ENCODE data around the gene INPP5F.
"Not testable (repeated sequence)": the region's sequence is repeated elsewhere in the genome, so short reads cannot be mapped to it uniquely, and the experiment has no call there.

Gene INPP5F

GRCh38 chr10:119781498-119781897 lies 55.6 kb downstream of the INPP5F start:
- no peak for DNase-seq

DNA sequence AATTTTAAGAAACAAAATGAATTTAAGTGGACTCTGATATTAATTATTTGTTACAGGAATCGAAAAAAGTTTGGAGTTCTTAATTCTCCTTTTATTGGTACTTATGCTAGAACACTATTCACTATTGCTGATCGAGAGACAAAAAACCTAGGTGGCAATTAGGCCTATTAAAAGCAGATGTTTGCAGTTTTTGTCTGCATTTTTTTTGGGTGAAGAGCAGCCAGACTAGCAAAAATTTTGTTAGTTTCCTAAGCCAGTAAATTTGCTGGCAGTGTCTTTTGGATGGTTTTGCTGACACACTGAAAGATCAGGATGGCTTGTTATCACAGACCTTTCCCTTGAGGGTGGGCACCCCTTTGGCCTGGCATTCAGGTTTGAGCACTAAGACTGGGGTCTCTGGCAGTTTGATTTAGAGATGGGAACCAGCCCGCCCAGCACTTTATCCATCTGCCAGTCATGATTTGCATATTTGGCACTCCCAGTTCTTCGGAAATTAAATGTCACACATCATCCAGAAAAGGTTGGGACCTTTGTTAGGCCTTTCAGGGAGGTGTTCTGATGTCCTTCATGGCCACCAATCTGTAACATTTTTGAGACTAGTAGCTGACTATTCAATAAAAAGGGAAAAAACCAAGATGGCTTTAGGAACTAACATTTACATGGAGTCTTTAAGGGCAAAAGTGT lies 57.3 kb downstream of the INPP5F start:
- no peak for DNase-seq

DNA sequence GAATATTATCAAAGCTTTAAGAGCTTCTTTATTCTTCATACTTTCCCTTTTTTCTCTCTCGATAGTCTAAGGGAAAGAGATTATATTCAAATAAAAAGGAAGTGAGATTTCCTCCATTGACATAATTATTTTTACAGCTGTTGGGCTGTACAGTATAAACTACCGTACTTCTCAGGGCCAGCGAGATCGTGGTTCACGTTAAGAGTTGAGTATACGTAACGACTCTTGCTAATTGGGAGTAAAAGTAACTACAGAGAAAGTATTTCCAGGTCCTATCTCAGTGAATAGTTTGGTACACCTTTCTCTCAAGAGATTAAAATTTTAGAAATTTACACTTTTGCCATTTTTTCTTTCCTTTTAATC lies 57.8 kb downstream of the INPP5F start:
- DNase-seq: no peak

DNA sequence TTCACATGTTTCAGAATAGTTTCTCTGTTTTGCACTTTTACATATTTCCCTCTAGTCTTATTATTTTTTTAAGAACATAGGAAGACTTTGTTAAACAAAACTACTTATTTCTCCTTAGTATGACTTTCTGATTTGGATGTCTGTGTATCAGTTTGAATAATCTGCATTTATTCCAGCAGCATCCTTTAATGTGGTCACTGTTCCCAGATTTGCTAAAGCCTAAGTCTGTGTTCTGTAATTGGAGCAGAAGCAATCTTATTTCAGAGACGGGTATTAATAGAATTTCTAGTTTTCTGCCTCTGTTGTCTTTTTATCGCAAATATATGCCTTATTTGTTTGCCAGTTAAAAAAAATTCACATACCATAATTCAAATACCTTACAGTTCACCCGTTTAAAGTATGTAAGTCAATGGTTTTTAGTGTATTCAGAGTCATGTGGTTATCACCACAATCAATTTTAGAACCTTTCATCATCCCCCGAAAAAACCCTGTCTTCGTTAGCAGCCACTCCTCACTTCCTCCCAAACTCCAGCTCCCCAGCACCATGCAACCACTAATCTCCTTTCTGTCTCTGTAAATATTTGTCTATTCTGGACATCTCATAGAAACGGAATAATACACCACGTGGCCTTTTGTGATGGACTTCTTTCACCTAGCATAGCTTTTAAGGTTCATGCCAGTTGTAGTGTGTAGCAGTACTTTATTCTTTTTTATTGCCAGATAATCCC lies 58.7 kb downstream of the INPP5F start:
- DNase-seq: peak; percentile 14

DNA sequence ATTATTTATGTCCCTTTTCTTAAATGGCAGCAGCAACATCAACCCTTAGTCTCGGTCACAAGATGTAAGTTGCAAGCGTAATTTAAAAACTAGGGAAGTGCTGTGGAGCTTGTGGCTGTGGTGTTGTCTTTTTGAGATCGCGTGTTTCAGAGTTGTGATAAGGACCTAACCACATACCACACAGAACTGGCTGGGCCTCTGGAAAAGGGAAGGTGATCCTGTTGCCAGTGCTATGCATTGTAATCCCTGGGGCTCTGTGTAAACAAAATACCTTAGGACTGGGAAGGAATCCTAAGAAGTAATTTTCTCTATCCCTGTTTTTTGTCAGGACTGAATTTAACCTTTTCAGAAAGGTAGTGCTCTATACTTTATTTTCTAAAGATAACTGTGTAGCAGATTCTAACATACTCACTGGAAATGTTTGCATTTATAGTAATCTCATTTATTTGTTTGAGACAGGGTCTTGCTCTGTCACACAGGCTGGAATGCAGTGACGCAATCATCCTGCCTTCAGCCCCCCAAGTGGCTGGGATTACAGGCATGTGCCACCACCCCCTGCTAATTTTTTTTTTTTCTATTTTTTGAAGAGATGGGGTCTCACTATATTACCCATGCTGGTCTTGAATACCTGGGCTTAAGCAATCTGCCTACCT lies 60.4 kb downstream of the INPP5F start:
- no peak for DNase-seq

- not testable (repeated sequence) for DNase-seq
Measured at GRCh38 chr10:119795101-119795500, 69.3 kb downstream of the INPP5F start.

GRCh38 chr10:119796039-119796438 lies 70.2 kb downstream of the INPP5F start:
- DNase-seq: no peak

DNA sequence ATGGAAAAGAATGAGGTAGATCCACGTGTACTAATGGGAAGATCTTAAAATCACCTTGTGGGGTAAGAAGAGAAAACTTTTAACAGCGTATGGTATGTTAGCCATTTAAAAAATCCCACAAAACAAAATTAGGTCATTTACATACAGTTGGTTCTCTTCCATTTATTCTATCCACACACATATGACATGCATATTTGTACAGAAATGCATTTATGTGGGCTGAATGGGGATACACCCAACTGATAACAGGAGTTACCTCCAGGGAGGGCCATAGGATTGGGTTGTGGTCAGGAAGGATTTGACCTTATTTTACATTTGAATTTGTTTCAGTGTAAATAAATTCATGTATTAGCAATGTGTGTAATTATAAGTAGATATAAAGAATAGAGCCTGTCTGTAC lies 75.3 kb downstream of the INPP5F start:
- no peak for DNase-seq

- no peak for DNase-seq
Measured at GRCh38 chr10:119801998-119802538, 76.2 kb downstream of the INPP5F start.

DNA sequence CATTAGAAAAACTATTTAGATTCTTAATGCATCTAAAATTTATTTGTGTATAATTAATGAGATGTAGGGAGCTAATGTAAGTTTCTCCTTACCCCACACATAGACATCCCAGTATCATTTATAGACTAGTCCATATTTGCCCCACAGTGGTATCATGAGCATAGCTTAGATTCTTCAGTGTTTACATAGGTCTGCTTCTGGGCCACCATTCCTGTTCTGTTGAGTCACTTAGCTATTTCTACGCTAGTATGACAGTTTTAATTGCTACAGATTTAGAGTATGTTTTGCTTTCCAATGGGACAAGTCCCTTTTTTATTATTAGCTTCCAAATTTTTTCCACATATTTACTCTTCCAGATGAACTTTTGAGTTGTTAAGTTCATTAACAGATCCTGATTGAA lies 77.4 kb downstream of the INPP5F start:
- no peak for DNase-seq

GRCh38 chr10:119805702-119806230 lies 79.9 kb downstream of the INPP5F start:
- no peak for DNase-seq

DNA sequence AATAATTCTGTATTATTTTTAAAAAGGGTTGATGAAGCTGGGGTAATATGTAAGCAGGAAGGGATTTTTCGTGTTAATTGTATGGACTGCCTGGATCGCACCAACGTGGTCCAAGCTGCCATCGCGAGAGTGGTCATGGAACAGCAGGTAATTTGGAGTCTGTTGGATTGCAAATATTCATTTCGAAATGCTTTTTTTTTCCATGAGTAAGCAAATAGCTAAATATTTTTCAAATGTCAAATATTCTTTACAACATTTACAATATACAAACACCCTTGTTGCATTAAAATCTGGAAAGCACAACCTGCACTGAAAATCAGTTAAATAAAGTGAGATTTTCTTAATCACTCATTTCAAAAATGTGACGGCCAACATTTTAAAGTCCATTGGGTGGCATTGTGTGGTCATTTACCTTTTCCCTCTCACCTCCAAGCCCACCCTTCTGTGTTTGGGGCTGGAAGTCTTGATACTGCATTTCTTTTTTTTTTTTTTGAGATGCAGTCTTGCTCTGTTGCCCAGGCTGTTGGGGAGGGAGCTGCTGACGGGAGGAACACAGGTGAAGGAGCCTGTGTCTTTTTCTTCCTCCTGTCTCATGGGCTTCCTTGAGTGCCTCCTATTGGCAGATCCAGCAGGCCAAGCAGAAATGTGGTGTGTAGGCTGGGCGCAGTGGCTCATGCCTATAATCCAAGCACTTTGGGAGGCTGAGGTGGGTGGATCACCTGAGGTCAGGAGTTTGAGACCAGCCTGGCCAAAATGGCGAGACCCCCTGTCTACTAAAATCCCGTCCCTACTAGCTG lies 80.7 kb downstream of the INPP5F start:
- DNase-seq: no peak

DNA sequence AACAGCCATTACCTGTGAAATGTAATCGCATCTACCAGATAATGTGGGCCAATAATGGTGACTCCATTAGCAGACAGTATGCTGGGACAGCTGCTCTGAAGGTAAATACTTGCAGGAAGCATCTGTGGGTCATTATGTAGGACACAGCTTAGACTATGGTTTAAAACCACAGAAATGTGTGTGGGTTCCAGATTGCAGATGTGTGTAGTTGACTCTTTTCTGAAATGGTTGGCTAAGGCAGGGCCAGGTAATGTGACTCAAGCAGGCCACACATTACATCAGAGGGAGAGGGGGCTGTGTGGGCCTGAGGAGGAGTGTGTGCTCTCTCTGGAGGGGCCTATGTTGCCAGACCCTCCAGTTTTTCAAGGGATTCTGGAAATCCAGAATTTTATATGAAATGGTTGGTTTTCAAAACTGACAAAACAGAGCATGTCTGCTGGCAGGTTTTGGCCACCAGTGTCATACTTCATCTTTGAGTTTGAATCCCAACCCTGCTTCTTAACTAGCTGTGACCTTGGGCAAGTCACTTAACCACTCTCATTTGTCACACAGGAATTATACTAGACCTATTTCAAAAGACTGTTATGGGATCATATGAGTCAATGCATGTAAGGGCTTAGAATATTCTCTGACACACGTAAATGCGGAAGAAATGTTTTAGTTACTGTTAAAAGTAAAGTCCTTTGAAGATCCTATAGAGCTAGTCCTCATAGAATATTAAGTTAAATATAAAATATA lies 82.3 kb downstream of the INPP5F start:
- no peak for DNase-seq

DNA sequence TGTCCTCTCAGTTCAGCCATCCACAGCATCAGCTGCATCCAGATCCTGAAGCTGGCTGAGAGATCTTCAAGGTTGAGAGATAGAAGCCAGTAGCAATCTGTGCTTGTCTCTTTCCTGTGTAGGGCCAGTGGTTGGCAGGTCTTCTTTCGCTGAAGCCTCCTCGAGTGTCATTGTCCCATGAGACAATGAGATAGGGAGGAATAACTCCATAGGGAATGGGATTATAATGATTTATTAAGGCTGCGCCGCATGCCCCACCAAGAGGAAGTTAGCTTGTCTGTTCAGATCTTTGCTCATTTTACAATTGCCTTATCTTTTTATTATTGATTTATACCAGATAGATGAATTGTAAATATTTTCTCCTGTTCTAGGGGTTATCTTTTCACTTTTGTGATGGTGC lies 85.3 kb downstream of the INPP5F start:
- no peak for DNase-seq

DNA sequence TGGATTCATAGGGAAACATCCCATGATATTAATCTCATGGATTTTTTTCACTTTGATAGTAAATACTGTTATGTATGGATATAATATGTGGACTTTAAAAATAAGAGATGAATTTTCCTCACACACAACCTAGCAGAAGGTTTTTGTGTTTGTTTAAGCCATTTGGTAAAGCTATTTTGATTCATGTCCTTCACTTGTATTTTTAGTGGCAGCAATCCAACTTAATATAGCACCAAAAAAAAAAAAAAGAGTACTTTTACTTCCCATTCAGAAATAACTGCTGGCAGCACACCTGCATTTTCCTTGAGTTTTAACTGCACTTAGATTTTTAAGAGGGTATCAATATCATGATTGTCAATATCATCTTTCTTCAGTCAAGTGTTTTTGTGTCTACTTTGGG lies 86.8 kb downstream of the INPP5F start:
- no peak for DNase-seq

- DNase-seq: no peak
Measured at GRCh38 chr10:119815671-119816070, 89.8 kb downstream of the INPP5F start.

GRCh38 chr10:119817991-119818888 lies 92.4 kb downstream of the INPP5F start:
- peak; percentile 17 for DNase-seq

GRCh38 chr10:119818889-119819270 lies 93.0 kb downstream of the INPP5F start:
- DNase-seq: no peak

- no peak for DNase-seq
Measured at GRCh38 chr10:119821182-119821581, 95.3 kb downstream of the INPP5F start.

- no peak for DNase-seq
Measured at GRCh38 chr10:119824299-119824698, 98.4 kb downstream of the INPP5F start.

- DNase-seq: no peak
Measured at GRCh38 chr10:119826771-119827170, 100.9 kb downstream of the INPP5F start.

Data from stimulated activated CD4-positive, alpha-beta T cell treated with anti-CD3 and anti-CD28 coated beads, Interleukin-15, amount 100 ng/mL, for 24 hours (primary cell).